Measurements from ENCODE around the gene GLYATL2.

The GLYATL2 gene

DNA sequence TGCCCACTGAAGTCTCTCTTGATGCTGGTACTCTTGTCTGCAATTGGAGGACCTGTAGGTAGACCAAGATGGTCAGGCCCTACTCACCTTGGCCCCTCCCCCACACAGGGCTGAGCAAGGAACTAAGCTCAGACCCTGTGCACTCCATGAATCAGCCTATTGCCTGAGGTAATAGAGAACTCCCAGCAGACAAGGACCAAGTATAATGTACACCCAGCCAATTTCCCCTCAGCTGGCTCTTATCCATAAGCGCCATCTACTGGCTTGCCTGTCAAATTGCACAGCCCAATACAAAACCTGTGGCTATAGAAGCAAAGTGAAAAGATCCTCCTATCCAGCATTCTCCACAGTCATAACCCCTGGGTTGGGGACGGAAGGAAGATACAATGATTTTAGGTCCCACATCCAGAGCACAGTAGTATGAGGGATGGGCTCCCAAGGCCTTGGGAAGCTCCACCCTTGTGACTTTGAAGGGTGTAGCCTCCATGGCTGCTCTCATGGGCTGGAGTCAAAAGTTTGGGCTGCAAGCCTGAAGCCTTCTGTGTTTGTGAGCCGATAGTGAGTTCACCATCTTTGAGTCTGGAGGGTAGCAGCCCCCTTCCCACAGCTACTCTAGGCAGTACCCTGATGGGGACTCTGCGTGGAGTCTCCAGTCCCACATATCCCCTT is 56.0 kb downstream of the GLYATL2 start:
- DNase-seq, result peak; percentile 68

DNA sequence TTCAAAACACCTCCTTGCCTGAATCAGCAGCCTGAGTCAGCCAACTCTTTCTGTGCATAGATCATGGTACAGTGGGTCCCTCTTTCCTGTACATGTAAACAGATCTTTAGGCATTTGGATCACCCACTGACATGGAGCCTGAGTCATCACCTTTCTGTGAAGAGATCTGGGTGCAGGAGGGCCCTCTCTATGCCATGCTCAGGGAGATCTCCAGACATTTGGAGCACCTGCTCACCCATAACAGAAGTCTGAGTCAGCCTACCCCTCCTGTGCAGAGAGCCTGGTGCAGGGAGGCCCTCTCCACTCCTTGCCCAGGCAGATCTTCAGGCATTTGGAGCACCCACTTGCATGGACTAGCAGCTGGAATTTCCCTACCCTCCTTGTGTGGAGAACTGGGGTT is 56.6 kb downstream of the GLYATL2 start:
- no peak for DNase-seq

- no peak for DNase-seq
These were observed 57.8 kb downstream of the GLYATL2 start for GRCh38 chr11:58786693-58787092.

GRCh38 chr11:58784995-58785394 is 59.5 kb downstream of the GLYATL2 start:
- no peak for DNase-seq

All from RPMI8226 (cell line).